Measurements from ENCODE around the gene STYX. TPM values are rescaled to one million over a fixed set of nuclear protein-coding genes. Genes with fewer than 3 reads are reported as not detected.

STYX gene, protein sequence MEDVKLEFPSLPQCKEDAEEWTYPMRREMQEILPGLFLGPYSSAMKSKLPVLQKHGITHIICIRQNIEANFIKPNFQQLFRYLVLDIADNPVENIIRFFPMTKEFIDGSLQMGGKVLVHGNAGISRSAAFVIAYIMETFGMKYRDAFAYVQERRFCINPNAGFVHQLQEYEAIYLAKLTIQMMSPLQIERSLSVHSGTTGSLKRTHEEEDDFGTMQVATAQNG
- total RNA-seq = 19.6 and 29.7 TPM in 2 replicates

GRCh38 chr14:52729925-52730708, at the start of gene STYX:
TSS of gene STYX (plus strand) at chr14:52730166. CDS start at chr14:52730475, 309 bp downstream.

GRCh38 chr14:52695481-52696091, 34.4 kb upstream of the STYX start, which contains the start of gene ERO1A:
TSS of gene ERO1A (minus strand) at chr14:52695558. CDS start at chr14:52695481, 77 bp downstream.

GRCh38 chr14:52706724-52707706, 23.0 kb upstream of the STYX start, which contains the start of gene PSMC6:
TSS of gene PSMC6 (plus strand) at chr14:52707200. CDS start at chr14:52707220, 20 bp downstream.

GRCh38 chr14:52791223-52792096, 61.5 kb downstream of the STYX start, which contains the start of gene GNPNAT1:
TSS of gene GNPNAT1 (minus strand) at chr14:52791607. CDS start at chr14:52784650, 6,957 bp downstream.

Small RNA genes lying within 50 kb of the gene (small RNA-seq; reads per million reads assigned to genes)
- not detected for gene AL139317.2

Other genes starting within 250 kb of the STYX start
- 2.7 and 4.3 TPM in 2 replicates for gene TXNDC16, start 177.7 kb upstream of the STYX start, total RNA-seq
- gene GPR137C, start 177.3 kb upstream of the STYX start, total RNA-seq = 0.39 and 0.98 TPM in 2 replicates
- 36.1 and 95.8 TPM in 2 replicates for gene ERO1A, start 34.6 kb upstream of the STYX start, total RNA-seq
- gene PSMC6, start 23.0 kb upstream of the STYX start, total RNA-seq = 80.9 and 86.9 TPM in 2 replicates
- 11.0 and 23.7 TPM in 2 replicates for gene GNPNAT1, start 61.4 kb downstream of the STYX start, total RNA-seq
- 55.4 and 104 TPM in 2 replicates for gene FERMT2, start 220.9 kb downstream of the STYX start, total RNA-seq